Frontal cortex (tissue), 4 donors: ENCODE data around the gene CIAO2B. TPM values are rescaled to one million over a fixed set of nuclear protein-coding genes. Genes with fewer than 3 reads are reported as not detected.
A peak's percentile ranks its signal among the peaks of the same experiment; 100 is the strongest.
"Not testable (repeated sequence)": the region's sequence is repeated elsewhere in the genome, so short reads cannot be mapped to it uniquely, and the experiment has no call there.

Experiments used
- DNase-seq, 2 donors: peaks; one replicate each; pipeline ENCODE4 v3.0.0; 2012; ENCODE audit warnings: low spot score in 2 of 2
- FAIRE-seq: peaks from 2 replicates; lab custom pipeline; 2012; peaks lifted over from hg19 to GRCh38; lab: Jason Lieb, UNC
- total RNA-seq: library from RNA; depleted of rRNA; stranded (reverse); fragments of >200 nt; gene quantifications from one replicate; pipeline ENCODE4 v1.2.3, GENCODE V29; 2014
- donor health status: control.
- donor health status: control.
- donor health status: control.

Gene CIAO2B
- total RNA-seq, 1 donor from 2014 or later, result 105 TPM

DNA sequence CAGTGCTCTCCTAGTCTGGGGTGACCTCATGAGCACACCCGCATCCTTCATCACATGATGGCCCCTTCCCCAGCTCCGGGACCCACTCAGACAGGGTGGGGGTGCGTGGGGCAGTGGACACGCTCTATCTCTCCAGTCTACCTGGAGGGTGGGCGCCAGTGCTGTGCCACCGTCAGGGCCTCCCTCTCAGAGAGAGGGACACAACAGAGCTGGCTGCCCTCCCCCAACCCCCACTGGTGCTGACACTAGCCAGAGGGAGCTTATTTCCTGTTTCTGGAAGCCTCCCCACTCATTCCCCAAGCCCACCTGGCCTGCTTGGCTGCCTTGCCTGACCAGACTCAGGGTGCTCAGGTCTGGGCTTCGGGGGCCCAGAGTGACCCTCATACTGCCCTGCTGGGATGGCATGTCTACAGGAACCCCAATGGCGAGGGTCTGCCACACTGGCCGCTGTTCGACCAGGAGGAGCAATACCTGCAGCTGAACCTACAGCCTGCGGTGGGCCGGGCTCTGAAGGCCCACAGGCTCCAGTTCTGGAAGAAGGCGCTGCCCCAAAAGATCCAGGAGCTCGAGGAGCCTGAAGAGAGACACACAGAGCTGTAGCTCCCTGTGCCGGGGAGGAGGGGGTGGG is 9.3 kb upstream of the CIAO2B start:
- FAIRE-seq (no peak), DNase-seq (no peak)

DNA sequence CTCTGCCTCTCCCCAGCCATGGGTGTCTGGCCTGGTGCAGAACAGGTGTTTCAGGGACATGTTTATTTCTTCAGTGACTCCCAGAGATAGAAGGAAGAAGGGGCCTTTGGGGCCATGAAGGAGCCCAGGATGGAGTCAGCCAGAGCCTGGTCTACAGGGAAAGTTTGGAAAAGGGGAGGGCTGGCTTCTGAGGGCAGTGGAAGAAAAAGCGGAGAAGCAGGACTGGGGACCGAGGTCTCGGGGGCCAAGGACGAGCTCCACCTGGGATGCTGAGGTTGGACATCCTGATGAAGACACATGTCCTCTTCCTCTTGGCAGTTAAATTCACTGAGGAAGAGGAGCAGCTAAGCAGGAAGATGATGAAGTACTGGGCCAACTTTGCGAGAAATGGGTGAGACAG is 8.8 kb upstream of the CIAO2B start:
- no peak for DNase-seq
- FAIRE-seq, result no peak

DNA sequence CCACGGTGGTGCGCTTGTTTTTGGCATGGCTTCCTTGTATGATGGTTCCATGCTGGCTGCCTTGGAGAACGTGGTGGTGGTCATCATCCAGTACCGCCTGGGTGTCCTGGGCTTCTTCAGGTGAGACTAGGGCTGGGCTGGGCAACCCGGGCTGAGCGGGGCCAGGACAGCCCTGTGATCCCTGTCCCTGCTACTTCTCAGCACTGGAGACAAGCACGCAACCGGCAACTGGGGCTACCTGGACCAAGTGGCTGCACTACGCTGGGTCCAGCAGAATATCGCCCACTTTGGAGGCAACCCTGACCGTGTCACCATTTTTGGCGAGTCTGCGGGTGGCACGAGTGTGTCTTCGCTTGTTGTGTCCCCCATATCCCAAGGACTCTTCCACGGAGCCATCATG is 6.0 kb upstream of the CIAO2B start:
- FAIRE-seq (no peak), DNase-seq (no peak)

DNA sequence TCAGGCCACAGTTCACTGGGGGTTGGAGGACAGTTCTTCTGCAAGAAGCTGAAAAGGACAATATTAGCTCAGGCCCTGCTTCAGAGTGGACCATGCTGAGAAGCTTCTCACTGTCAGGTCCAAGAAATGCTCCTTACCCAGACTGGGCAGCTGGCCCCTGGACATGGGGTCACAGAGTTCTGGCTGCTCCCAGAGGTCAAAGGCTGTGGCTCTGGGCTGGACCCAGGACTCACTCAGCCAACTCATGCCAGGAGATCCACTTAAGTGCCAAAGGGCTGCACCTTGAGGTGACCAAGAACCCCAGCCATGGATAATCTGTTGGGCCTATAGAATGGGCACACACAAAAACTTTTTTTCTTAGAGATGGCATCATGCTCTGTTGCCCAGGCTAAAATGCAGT is 5.2 kb upstream of the CIAO2B start:
- no peak for DNase-seq
- FAIRE-seq, result no peak

GRCh38 chr16:66937725-66938337 is 3.6 kb upstream of the CIAO2B start:
- DNase-seq, result no peak
- FAIRE-seq, result no peak

- FAIRE-seq (no peak), DNase-seq (no peak)
Measured at GRCh38 chr16:66936889-66937554, 2.8 kb upstream of the CIAO2B start.

- FAIRE-seq, result no peak
Measured at GRCh38 chr16:66936462-66936861, 2.3 kb upstream of the CIAO2B start.

GRCh38 chr16:66935314-66936011 is 1.3 kb upstream of the CIAO2B start, which contains the start of gene CES2:
CES2 (plus strand) TSS chr16:66935516; CDS start chr16:66935636, 120 bp downstream.
- peak in 1 of 2 donors; percentile 65 for DNase-seq
- FAIRE-seq, result no peak

More at GRCh38 chr16:66936462-66936861, 2.3 kb upstream of the CIAO2B start:
- no peak for DNase-seq

GRCh38 chr16:66934839-66935313 is 674 bp upstream of the CIAO2B start:
- not testable (repeated sequence) for FAIRE-seq, DNase-seq

GRCh38 chr16:66933776-66934137 is 445 bp downstream of the CIAO2B start:
- FAIRE-seq, result no peak
- no peak for DNase-seq

GRCh38 chr16:66932076-66932475 is 2.1 kb downstream of the CIAO2B start:
- FAIRE-seq (no peak), DNase-seq (no peak)

DNA sequence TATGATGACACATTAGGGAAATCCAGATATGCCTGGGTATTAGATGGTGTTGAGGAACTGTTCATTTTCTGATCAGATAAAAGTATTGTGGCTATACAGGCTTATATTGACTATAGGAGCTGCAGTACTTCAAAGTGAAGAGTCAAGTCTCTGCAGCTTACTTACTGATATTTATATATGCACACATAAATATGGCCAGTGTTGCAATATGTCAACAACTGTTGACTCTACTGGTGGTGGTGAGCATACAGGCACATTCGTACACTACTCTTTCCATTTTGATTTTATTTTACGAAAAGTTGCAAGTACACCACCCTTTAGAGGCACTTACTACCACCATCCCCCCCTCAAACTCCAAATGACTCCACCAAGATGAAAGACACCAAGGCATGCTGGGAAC is 2.5 kb downstream of the CIAO2B start:
- FAIRE-seq, result no peak
- DNase-seq, result no peak

DNA sequence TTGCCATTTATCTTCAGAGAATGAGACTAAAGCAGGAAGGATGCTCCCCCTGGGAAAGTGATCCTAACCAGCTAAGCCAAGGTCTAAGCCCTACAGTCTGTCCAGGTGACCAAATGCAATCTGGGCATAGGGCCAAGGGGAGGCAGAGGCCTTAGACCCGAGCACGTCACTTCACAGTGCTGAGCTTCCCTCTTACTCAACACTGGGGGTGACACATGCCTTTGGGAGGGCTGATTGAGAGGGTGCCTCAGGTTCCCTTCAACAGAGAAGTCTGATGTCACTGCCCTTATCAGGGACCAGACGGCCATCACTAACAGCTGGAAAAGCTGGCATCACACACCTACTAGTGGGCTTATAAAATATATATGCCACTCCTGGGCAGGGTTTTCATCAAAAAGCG is 4.0 kb downstream of the CIAO2B start:
- FAIRE-seq (no peak), DNase-seq (no peak)

GRCh38 chr16:66928702-66929388 is 5.4 kb downstream of the CIAO2B start:
- no peak for DNase-seq

GRCh38 chr16:66927918-66928649 is 6.1 kb downstream of the CIAO2B start:
- FAIRE-seq, result no peak
- no peak for DNase-seq

More at GRCh38 chr16:66928702-66929388, 5.4 kb downstream of the CIAO2B start:
- FAIRE-seq, result no peak

GRCh38 chr16:66926961-66927436 is 7.2 kb downstream of the CIAO2B start:
- FAIRE-seq, result no peak
- DNase-seq, result no peak

- DNase-seq (no peak), FAIRE-seq (no peak)
Measured at GRCh38 chr16:66926171-66926947, 7.8 kb downstream of the CIAO2B start.

DNA sequence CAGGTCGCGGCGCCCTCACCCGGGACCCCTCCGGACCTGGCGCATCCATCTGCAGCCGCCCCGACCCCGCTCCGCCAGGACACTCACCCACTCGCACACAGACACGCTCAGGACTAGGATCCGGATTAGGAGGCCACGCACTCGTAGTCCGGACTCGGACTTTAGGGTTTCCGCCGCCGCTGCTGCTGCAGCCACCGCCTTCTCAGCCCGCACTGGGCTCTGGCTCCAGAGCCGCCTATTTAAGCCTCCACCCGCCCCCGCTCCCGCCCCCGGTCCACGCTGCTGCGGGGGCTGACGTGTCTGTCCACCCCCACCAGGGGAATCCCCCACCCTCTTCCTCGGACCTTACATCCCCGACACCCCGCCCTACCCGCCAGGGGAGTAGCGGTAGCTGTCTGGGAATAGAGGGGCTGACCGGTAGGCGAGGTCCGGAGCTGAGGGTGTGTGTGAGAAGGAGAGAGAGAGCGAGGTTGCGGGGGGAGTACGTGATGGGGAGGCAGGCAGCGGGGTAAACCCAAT is 8.8 kb downstream of the CIAO2B start, which contains the start of gene RRAD:
RRAD (minus strand) TSS at position 214 of the 519 bp plus-strand sequence. CDS start 356 bp downstream, outside the sequence.
- FAIRE-seq (no peak), DNase-seq (peak in 1 of 2 donors; percentile 75)
